Pancreas (tissue), 10 donors: Measurements from ENCODE around the gene ST6GALNAC4. TPM values are rescaled to one million over a fixed set of nuclear protein-coding genes. Genes with fewer than 3 reads are reported as not detected.
A peak's percentile ranks its signal among the peaks of the same experiment; 100 is the strongest.

Experiments used
- ATAC-seq, 4 donors: fragments of 200-7000 bp; cut with Tn5 transposase; one replicate each; pipeline versions ENCODE4 v1.8.0 to v1.9.1; 2020; ENCODE audit warnings: mild to moderate bottlenecking in 4 of 4, moderate library complexity in 4 of 4
- DNase-seq, 6 donors: peaks; one replicate each; pipeline ENCODE4 v3.0.0-alpha.2; 2020
- FAIRE-seq: peaks from 2 replicates; lab custom pipeline; 2012; peaks lifted over from hg19 to GRCh38; lab: Jason Lieb, UNC
- H3K27ac ChIP-seq, 4 donors: fragments of 200-600 bp; sonication (generic); 1 replicate in 3 of 4; 2 replicates in 1 of 4; pipeline versions ENCODE4 v1.5.0 to v1.8.0; 2020
- H3K27me3 ChIP-seq, 4 donors: fragments of 200-600 bp; one replicate each; pipeline ENCODE4 v1.8.0; 2021
- H3K36me3 ChIP-seq, 3 donors: fragments of 200-600 bp; sonication (generic) in 1 of 3; one replicate each; pipeline versions ENCODE4 v1.5.0 to v1.8.0; 2020 to 2021
- H3K4me1 ChIP-seq, 3 donors: fragments of 200-600 bp; one replicate each; pipeline ENCODE4 v1.8.0; 2021
- H3K4me3 ChIP-seq, 4 donors: fragments of 200-600 bp; sonication (generic) in 2 of 4; one replicate each; pipeline versions ENCODE4 v1.5.0 to v1.8.0; 2020 to 2021
- H3K9me3 ChIP-seq, 4 donors: fragments of 200-600 bp; one replicate each; pipeline ENCODE4 v1.8.0; 2021
- CTCF ChIP-seq, 4 donors: fragments of 200-600 bp; sonication (generic) in 3 of 4; IDR thresholded peaks; one replicate each; pipeline versions ENCODE4 v1.5.0 to v1.8.0; 2021; ENCODE audit warnings: antibody characterized with exemption in 4 of 4
- WGBS, 2 donors: extraction: QIAGEN DNeasy Blood & Tissue Kit; methylation state at CpG; one replicate each; pipeline ENCODE4 v1.1.7; 2013; 5-methylcytosine and 5-hydroxymethylcytosine counted together
- intact Hi-C, 3 donors: fragments of 100-400 bp; cut with DNase I; formaldehyde crosslinking; loops; one replicate each; pipeline versions ENCODE4 v1.11.1 to v1.14.2; 2022
- polyA plus RNA-seq, 2 donors: library from polyadenylated mRNA; stranded (reverse); fragments of 200-250 nt; gene quantifications; one replicate each; pipeline ENCODE4 v1.2.3, GENCODE V29; 2013
- total RNA-seq, 6 donors: library from RNA; stranded (reverse); fragmentation: NEBNext Ultra II Directional in 4 of 6; extraction: Animal tissue kit (Norgen Biotek cat#: 25700) in 4 of 6; gene quantifications; one replicate each; pipeline versions ENCODE4 v1.2.1 to v1.2.4, GENCODE V29; 2021 to 2023
- donor health status: healthy with polysubstance abuse.
- donor health status: DM: no; HTN: no; CAD: no; lungs with moderate emphysema.
- donor health status: DM: no; HTN: no; CAD: no.
- donor health status: control.
- donor health status: control.
- donor health status: Bipolar disorder and iron deficiency.
- donor health status: DM: yes; HTN: yes; CAD: no.
- donor health status: DM: no; HTN: no; CAD: no.
- donor health status: DM: no; HTN: no; CAD: no.
- donor health status: DM: yes; HTN: yes; CAD: no.

Gene ST6GALNAC4
- total and polyA plus RNA-seq, 8 donors: 22.2 to 66.6 (median 33.9) TPM

GRCh38 chr9:127867356-127868277, 49.2 kb downstream of the ST6GALNAC4 start:
- 90 to 92% methylated on average over 30 of the region's 30 CpGs for WGBS, 2 donors
- intact Hi-C loops: loop anchor here in 1 of 3 donors (5.0 to 10.0 kb wide), 2 partner anchors 130 to 273 kb away; partner anchors contain the start of gene TOR2A
- Histone ChIP-seq H3K9me3 (no peaks in the 10 kb centered on the region), H3K36me3 (peaks cover 0 to 6% (median 0%) of the 10 kb centered on the region in 3 donors), H3K4me3 (no peak overlapping the region), H3K4me1 (no peaks in the 10 kb centered on the region), H3K27ac (no peak overlapping the region), H3K27me3 (no peaks in the 10 kb centered on the region)
- ATAC-seq (no peak), DNase-seq (peak in 3 of 6 donors; percentile 13 to 67 (median 26)), FAIRE-seq (no peak)
- TF ChIP-seq CTCF (IDR thresholded peaks at IDR 0.05): no peak

- H3K4me3 ChIP-seq: no peak overlapping the region
- no peak for DNase-seq
- no peak for ATAC-seq
- no peaks in the 10 kb centered on the region for H3K9me3 ChIP-seq
- intact Hi-C loops: loop anchor here in 1 of 3 donors (5.0 to 10.0 kb wide), 2 partner anchors 129 to 272 kb away; partner anchors contain the start of gene TOR2A
- no peak for FAIRE-seq
- 95% methylated on average over 13 of the region's 13 CpGs for WGBS, 2 donors
- no peak overlapping the region for H3K27ac ChIP-seq
- no peak for TF ChIP-seq CTCF (IDR thresholded peaks at IDR 0.05)
- H3K36me3 ChIP-seq: peaks cover 0 to 6% (median 0%) of the 10 kb centered on the region in 3 donors
- H3K27me3 ChIP-seq: no peaks in the 10 kb centered on the region
- no peaks in the 10 kb centered on the region for H3K4me1 ChIP-seq
Observed at GRCh38 chr9:127866535-127866934, 50.3 kb downstream of the ST6GALNAC4 start.

GRCh38 chr9:127865645-127866464, 51.0 kb downstream of the ST6GALNAC4 start:
- Histone ChIP-seq H3K4me1 (no peaks in the 10 kb centered on the region), H3K4me3 (no peak overlapping the region), H3K27ac (no peak overlapping the region), H3K9me3 (no peaks in the 10 kb centered on the region), H3K27me3 (no peaks in the 10 kb centered on the region), H3K36me3 (peaks cover 0 to 6% (median 0%) of the 10 kb centered on the region in 3 donors)
- no peak for TF ChIP-seq CTCF (IDR thresholded peaks at IDR 0.05)
- intact Hi-C loops: loop anchor here in 1 of 3 donors (5.0 to 10.0 kb wide), 2 partner anchors 129 to 271 kb away; partner anchors contain the start of gene TOR2A
- FAIRE-seq: no peak
- DNase-seq: no peak
- ATAC-seq: no peak
- WGBS, 2 donors: 80 to 81% methylated on average over 19 of the region's 19 CpGs

- FAIRE-seq (no peak), DNase-seq (peak in 1 of 6 donors; percentile 11), ATAC-seq (no peak)
- Histone ChIP-seq H3K4me3 (no peak overlapping the region), H3K27ac (peak overlapping the region in 1 of 4 donors; percentile 33), H3K4me1 (peaks cover 0 to 6% (median 0%) of the 10 kb centered on the region in 3 donors), H3K27me3 (no peaks in the 10 kb centered on the region), H3K9me3 (no peaks in the 10 kb centered on the region), H3K36me3 (peaks cover 0 to 6% (median 0%) of the 10 kb centered on the region in 3 donors)
- TF ChIP-seq CTCF (IDR thresholded peaks at IDR 0.05): no peak
- intact Hi-C loops: loop anchor here in 1 of 3 donors (10.0 kb wide), 1 partner anchor 268 kb away; no protein-coding TSS in a partner anchor
- 84 to 87% methylated on average over 13 of the region's 13 CpGs for WGBS, 2 donors
Observed at GRCh38 chr9:127863191-127863621, 53.6 kb downstream of the ST6GALNAC4 start.
